ENCODE data around the gene CHST15.

Gene CHST15

GRCh38 chr10:123974406-123974805 lies 119.0 kb downstream of the CHST15 start:
- in situ Hi-C loops (cut with MboI; ENCODE audit: low sequenced_read_pairs): loop anchor here (25.0 kb wide), 1 partner anchor 837 kb away; the partner anchor contains the start of genes HMX2 and HMX3

- in situ Hi-C loops (cut with MboI; ENCODE audit: low sequenced_read_pairs): loop anchor here (25.0 kb wide), 1 partner anchor 835 kb away; the partner anchor contains the start of genes HMX2 and HMX3
These were observed 120.7 kb downstream of the CHST15 start for GRCh38 chr10:123972481-123973401.

GRCh38 chr10:123970927-123971286 lies 122.5 kb downstream of the CHST15 start:
- in situ Hi-C loops (cut with MboI; ENCODE audit: low sequenced_read_pairs): loop anchor here (25.0 kb wide), 1 partner anchor 834 kb away; the partner anchor contains the start of genes HMX2 and HMX3

GRCh38 chr10:123970207-123970926 lies 123.0 kb downstream of the CHST15 start:
- in situ Hi-C loops (cut with MboI; ENCODE audit: low sequenced_read_pairs): loop anchor here (25.0 kb wide), 1 partner anchor 833 kb away; the partner anchor contains the start of genes HMX2 and HMX3

- in situ Hi-C loops (cut with MboI; ENCODE audit: low sequenced_read_pairs): loop anchor here (10.0 to 25.0 kb wide), 2 partner anchors 393 to 830 kb away; partner anchors contain the start of genes HMX2 and HMX3
These were observed 125.7 kb downstream of the CHST15 start for GRCh38 chr10:123967626-123968243.

GRCh38 chr10:123966896-123967231 lies 126.5 kb downstream of the CHST15 start:
- in situ Hi-C loops (cut with MboI; ENCODE audit: low sequenced_read_pairs): loop anchor here (10.0 to 25.0 kb wide), 2 partner anchors 392 to 830 kb away; partner anchors contain the start of genes HMX2 and HMX3

- in situ Hi-C loops (cut with MboI; ENCODE audit: low sequenced_read_pairs): loop anchor here (10.0 to 25.0 kb wide), 2 partner anchors 391 to 829 kb away; partner anchors contain the start of genes HMX2 and HMX3
These were observed 127.2 kb downstream of the CHST15 start for GRCh38 chr10:123965973-123966895.

- in situ Hi-C loops (cut with MboI; ENCODE audit: low sequenced_read_pairs): loop anchor here (10.0 to 25.0 kb wide), 2 partner anchors 390 to 828 kb away; partner anchors contain the start of genes HMX2 and HMX3
These were observed 128.4 kb downstream of the CHST15 start for GRCh38 chr10:123964953-123965352.

GRCh38 chr10:123962756-123963530 lies 130.5 kb downstream of the CHST15 start:
- in situ Hi-C loops (cut with MboI; ENCODE audit: low sequenced_read_pairs): loop anchor here (10.0 to 25.0 kb wide), 2 partner anchors 388 to 826 kb away; partner anchors contain the start of genes HMX2 and HMX3

- in situ Hi-C loops (cut with MboI; ENCODE audit: low sequenced_read_pairs): loop anchor here (25.0 kb wide), 1 partner anchor 821 kb away; the partner anchor contains the start of genes HMX2 and HMX3
These were observed 135.2 kb downstream of the CHST15 start for GRCh38 chr10:123958241-123958640.
